GM19452 (cell line): ENCODE data around the gene HUS1B.
A peak's percentile ranks its signal among the peaks of the same experiment; 100 is the strongest.
"Not testable (repeated sequence)": the region's sequence is repeated elsewhere in the genome, so short reads cannot be mapped to it uniquely, and the experiment has no call there.

Experiments used
- ATAC-seq: cut with Tn5 transposase; IDR thresholded peaks from one replicate; pipeline ENCODE4 v1.9.1; 2021; ENCODE audit not compliant: unreplicated experiment

Gene HUS1B

DNA sequence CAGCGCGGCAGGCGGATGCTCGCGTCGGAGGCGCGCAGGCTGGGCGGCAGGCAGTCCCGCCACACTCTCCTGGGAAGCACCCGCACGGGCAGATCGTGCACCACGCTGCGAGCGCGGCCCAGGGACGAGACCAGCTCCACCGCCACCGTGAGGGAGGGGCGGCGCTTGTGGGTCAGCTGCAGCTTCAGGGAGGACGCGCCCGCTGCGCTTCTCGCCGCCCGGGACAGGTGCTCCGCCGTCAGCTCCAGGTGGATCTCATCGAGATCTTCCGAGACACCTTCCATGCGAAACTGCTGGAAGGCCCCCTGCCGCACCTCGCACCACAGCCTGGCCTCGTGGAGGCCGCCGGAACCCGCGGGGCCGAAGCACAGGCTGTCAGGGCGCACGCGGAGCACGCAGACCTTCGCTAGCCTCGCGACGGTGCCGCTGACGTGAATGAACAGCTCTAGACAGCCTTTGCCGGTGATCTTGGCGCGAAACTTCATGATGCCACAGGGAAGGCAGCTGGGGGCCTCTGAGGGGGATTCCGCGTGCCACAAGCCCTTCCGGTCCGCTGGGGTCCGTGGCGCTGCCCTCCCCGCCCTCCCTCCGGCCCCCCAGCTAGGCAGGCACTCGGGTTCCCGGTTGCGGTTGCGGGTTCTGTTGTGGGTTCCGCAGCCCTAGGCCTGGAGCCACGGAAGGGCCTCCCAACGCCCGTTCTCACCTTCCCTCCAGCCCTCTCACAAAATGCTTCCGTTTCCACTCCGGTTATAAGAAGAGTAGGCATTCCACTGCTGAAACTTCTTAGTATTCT lies at the start of gene HUS1B:
HUS1B (minus strand) TSS at position 641 of the 793 bp plus-strand sequence; CDS start at position 485, 156 bp downstream.
- no peak for ATAC-seq

GRCh38 chr6:706146-706545 lies 49.2 kb upstream of the HUS1B start:
- ATAC-seq, result no peak

DNA sequence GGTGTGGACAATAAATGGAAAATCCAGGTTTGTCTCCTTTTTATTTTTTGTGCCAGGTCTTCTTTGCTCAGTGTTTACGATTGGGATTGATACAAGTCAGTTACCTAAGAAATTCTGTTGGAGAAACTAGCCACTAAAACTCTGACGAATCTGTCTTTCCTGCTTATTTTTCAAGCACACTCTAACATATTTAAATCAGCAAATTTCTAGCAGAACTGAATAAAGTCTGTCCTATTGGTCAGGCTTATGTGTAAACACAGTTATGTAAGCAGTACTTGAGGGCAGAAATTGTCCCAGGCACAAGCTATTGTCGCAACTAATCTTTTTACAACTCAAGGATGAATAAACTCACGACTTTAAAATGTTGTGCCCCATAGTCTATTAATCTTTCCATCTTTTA lies 48.1 kb upstream of the HUS1B start:
- no peak for ATAC-seq

DNA sequence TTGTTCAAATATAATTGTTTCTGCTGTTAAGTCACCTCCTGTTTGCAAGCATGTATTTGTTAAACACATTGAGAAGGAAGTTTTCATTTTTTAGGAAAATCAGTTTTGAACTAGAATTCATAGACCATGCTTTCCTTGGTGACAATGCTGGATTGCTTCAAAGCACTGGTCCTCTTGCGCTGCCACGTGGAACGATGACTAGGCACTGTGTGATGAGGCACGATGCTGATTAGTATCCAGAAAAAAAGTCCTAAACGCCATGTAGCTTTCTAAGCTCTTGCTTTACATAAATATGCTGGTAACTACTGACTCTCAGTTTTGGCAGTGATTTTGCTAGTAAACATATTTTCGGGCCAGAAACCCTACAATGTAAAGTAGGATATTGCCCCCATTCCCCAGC lies 47.1 kb upstream of the HUS1B start:
- no peak for ATAC-seq

DNA sequence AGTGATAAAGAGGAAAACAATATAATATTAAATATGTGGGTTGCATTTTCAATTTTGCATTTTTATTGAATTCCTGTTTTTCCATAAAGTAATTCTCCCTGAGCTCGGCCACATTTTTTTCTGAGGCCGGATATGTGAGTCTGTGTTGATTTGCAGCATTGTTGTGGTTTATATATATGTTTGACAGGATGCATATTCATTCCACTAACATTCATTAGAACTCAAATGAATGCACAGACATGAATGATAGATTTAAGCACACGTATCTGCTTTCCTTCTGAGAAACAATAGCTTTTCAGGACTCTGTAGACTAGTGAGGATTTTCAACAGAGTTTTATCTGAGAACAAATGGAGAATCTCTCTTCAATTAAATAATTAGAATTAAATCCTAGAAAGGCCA lies 46.7 kb upstream of the HUS1B start:
- ATAC-seq, result no peak

- ATAC-seq, result no peak
These were observed 45.0 kb upstream of the HUS1B start for GRCh38 chr6:701700-702479.

GRCh38 chr6:701215-701614 lies 44.3 kb upstream of the HUS1B start:
- ATAC-seq, result no peak

GRCh38 chr6:700490-700889 lies 43.6 kb upstream of the HUS1B start:
- ATAC-seq, result no peak

- ATAC-seq, result no peak
These were observed 42.4 kb upstream of the HUS1B start for GRCh38 chr6:699319-699718.

DNA sequence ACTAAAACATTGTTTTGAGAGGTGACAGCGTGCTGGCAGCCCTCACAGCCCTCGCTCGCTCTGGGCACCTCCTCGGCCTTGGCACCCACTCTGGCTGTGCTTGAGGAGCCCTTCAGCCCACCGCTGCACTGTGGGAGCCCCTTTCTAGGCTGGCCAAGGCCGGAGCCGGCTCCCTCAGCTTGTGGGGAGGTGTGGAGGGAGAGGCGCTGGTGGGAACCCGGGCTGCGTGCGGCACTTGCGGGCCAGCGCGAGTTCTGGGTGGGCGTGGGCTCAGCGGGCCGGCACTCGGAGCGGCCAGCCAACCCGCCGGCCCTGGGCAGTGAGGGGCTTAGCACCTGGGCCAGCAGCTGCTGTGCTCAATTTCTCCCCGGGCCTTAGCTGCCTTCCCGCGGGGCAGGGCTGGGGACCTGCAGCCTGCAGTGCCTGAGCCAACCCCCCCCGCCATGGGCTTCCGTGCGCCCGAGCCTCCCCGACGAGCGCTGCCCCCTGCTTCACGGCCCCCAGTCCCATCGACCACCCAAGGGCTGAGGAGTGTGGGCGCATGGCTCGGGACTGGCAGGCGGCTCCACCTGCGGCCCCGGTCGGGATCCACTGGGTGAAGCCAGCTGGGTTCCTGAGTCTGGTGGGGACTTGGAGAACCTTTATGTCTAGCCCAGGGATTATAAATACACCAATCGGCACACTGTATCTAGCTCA lies 37.7 kb upstream of the HUS1B start:
- ATAC-seq, result not testable (repeated sequence)

GRCh38 chr6:693723-694009 lies 36.8 kb upstream of the HUS1B start:
- ATAC-seq, result no peak

GRCh38 chr6:692858-693722 lies 36.2 kb upstream of the HUS1B start, which contains the start of gene EXOC2:
Gene EXOC2 (minus strand): TSS chr6:693139. CDS start chr6:637818, 55,321 bp downstream.
- ATAC-seq, result peak; percentile 91

GRCh38 chr6:692356-692851 lies 35.5 kb upstream of the HUS1B start:
- peak; percentile 76 for ATAC-seq

DNA sequence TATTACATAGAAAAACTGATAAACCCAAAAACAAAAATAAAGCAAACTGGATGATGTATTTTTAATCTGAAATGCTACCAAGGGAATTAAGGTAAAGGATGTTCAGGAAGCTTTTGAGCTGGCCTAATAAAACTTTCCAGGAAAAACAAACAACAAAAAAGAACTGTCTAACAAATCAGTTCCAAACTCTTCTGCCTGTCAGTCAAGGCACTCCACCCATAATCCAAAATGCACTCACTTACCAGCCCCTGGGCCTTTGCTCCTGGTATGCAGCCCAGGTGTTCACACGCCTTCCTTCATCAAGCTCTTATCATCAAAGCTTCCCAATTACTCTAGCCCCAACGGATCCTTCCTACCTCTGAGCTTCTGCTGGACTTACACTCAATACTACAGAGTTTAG lies 32.3 kb upstream of the HUS1B start:
- no peak for ATAC-seq

DNA sequence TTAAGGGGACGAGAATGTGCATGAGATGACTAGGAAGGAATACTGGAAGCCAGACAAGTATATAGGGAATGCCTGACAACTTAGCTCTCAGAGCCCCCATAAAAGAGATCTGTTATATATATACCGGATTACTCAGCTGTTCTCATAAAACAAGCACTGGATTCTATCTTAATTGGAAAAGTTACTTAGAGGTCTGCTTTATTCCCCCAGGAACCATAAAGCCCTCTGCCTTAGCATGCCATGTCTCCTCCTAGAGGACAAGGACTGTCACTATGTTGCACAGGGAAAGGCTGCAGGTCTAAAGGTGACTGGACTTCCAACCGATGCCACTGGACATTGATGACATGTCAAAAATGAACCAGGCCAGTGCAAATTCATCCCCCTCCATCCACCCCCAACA lies 29.6 kb upstream of the HUS1B start:
- no peak for ATAC-seq

- ATAC-seq, result peak; percentile 78
These were observed 28.1 kb upstream of the HUS1B start for GRCh38 chr6:684831-685636.

GRCh38 chr6:683742-684440 lies 27.0 kb upstream of the HUS1B start:
- ATAC-seq, result no peak

DNA sequence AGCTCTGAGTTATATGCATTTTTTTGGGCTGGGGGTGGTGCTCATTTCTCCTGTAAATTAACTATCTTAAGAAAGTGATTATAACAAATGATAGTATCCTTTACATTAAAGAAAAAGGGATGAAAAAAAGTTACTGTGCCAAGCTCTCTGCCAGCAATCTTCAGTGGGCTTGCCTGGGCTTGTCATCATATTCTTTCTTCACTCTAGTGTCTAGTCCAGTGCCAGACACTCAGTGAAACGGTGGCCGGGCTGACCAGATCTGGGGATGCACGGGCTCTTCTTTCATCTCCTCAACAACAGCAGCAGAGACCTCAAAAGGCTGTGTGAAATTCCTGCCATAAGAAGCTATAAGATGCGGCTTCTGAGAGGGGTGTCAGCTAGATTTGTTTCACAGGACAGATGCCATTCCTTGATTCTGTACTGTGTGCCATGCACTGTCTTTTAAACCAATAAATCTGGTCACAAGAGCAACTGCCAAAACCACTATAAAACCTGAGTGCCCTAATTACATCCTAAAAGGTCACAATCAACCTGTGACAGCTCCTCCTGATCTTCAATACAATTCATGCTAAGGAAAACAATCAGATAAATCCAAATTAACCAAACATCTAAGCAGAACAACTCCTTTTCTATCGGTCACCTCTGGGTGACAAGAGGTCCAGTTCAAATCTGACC lies 23.9 kb upstream of the HUS1B start:
- ATAC-seq, result no peak

GRCh38 chr6:680251-680650 lies 23.4 kb upstream of the HUS1B start:
- ATAC-seq, result no peak
